Activated naive CD4-positive, alpha-beta T cell treated with anti-CD3 and anti-CD28 coated beads, Interleukin-2, amount 10 ng/mL, durations not matched to agents 7 days and 5 days (primary cell): ENCODE data around the gene ADARB2.

Experiments
- CTCF ChIA-PET: fragments of 350-600 bp; sonication (Branson Sonifier 250); formaldehyde crosslinking; loops from one replicate; lab custom pipeline; 2021; ENCODE audit warnings: antibody characterized with exemption; lab: Charles Lee
- DNase-seq: peaks from one replicate; pipeline ENCODE4 v3.0.0-alpha.2; 2020
- H3K27ac Mint-ChIP-seq: one replicate; pipeline ENCODE4 v1.8.0; 2021; ENCODE audit warnings: mild to moderate bottlenecking, moderate library complexity, mixed read lengths
- H3K27me3 Mint-ChIP-seq: one replicate; pipeline ENCODE4 v1.8.0; 2021; ENCODE audit warnings: mild to moderate bottlenecking, mixed read lengths
- H3K36me3 Mint-ChIP-seq: one replicate; pipeline ENCODE4 v1.8.0; 2021; ENCODE audit warnings: mixed read lengths
- H3K4me1 Mint-ChIP-seq: one replicate; pipeline ENCODE4 v1.8.0; 2021; ENCODE audit warnings: mixed read lengths
- H3K4me3 Mint-ChIP-seq: one replicate; pipeline ENCODE4 v1.8.0; 2021; ENCODE audit warnings: mild to moderate bottlenecking, moderate library complexity, mixed read lengths
- H3K9me3 Mint-ChIP-seq: one replicate; pipeline ENCODE4 v1.8.0; 2021; ENCODE audit warnings: mixed read lengths

The ADARB2 gene

GRCh38 chr10:1210667-1211066 is 526.7 kb downstream of the ADARB2 start:
- Mint-ChIP-seq H3K27ac (no peak overlapping the region), H3K27me3 (no peaks in the 10 kb centered on the region), H3K4me1 (no peaks in the 10 kb centered on the region), H3K36me3 (no peaks in the 10 kb centered on the region), H3K9me3 (no peaks in the 10 kb centered on the region), H3K4me3 (no peak overlapping the region)
- no peak for DNase-seq
- CTCF ChIA-PET = no interaction called here

GRCh38 chr10:1209355-1209979 is 527.9 kb downstream of the ADARB2 start:
- H3K4me1 Mint-ChIP-seq = no peaks in the 10 kb centered on the region
- H3K36me3 Mint-ChIP-seq = no peaks in the 10 kb centered on the region
- CTCF ChIA-PET = no interaction called here
- no peaks in the 10 kb centered on the region for H3K9me3 Mint-ChIP-seq
- H3K27me3 Mint-ChIP-seq = no peaks in the 10 kb centered on the region
- H3K27ac Mint-ChIP-seq = no peak overlapping the region
- DNase-seq = no peak
- no peak overlapping the region for H3K4me3 Mint-ChIP-seq

- H3K4me1 Mint-ChIP-seq = no peaks in the 10 kb centered on the region
- no peaks in the 10 kb centered on the region for H3K9me3 Mint-ChIP-seq
- CTCF ChIA-PET = no interaction called here
- H3K27ac Mint-ChIP-seq = no peak overlapping the region
- H3K36me3 Mint-ChIP-seq = no peaks in the 10 kb centered on the region
- H3K27me3 Mint-ChIP-seq = no peaks in the 10 kb centered on the region
- DNase-seq = no peak
- H3K4me3 Mint-ChIP-seq = no peak overlapping the region
Measured at GRCh38 chr10:1208366-1209311, 528.7 kb downstream of the ADARB2 start.

- CTCF ChIA-PET = no interaction called here
- Mint-ChIP-seq H3K4me1 (no peaks in the 10 kb centered on the region), H3K27me3 (peaks cover 6% of the 10 kb centered on the region), H3K4me3 (no peak overlapping the region), H3K9me3 (no peaks in the 10 kb centered on the region), H3K27ac (no peak overlapping the region), H3K36me3 (no peaks in the 10 kb centered on the region)
- DNase-seq = no peak
Measured at GRCh38 chr10:1206601-1207000, 530.7 kb downstream of the ADARB2 start.

- no peak for DNase-seq
- CTCF ChIA-PET = no interaction called here
- no peak overlapping the region for H3K4me3 Mint-ChIP-seq
- no peaks in the 10 kb centered on the region for H3K4me1 Mint-ChIP-seq
- H3K36me3 Mint-ChIP-seq = no peaks in the 10 kb centered on the region
- H3K27me3 Mint-ChIP-seq = peaks cover 11% of the 10 kb centered on the region
- no peaks in the 10 kb centered on the region for H3K9me3 Mint-ChIP-seq
- H3K27ac Mint-ChIP-seq = no peak overlapping the region
Measured at GRCh38 chr10:1206101-1206500, 531.2 kb downstream of the ADARB2 start.

GRCh38 chr10:1205450-1206030 is 531.8 kb downstream of the ADARB2 start:
- no peaks in the 10 kb centered on the region for H3K9me3 Mint-ChIP-seq
- no peaks in the 10 kb centered on the region for H3K4me1 Mint-ChIP-seq
- no peak overlapping the region for H3K27ac Mint-ChIP-seq
- peaks cover 14% of the 10 kb centered on the region for H3K27me3 Mint-ChIP-seq
- no peak for DNase-seq
- no peaks in the 10 kb centered on the region for H3K36me3 Mint-ChIP-seq
- CTCF ChIA-PET = no interaction called here
- H3K4me3 Mint-ChIP-seq = no peak overlapping the region

- Mint-ChIP-seq H3K36me3 (no peaks in the 10 kb centered on the region), H3K4me3 (no peak overlapping the region), H3K27ac (no peak overlapping the region), H3K4me1 (no peaks in the 10 kb centered on the region), H3K9me3 (no peaks in the 10 kb centered on the region), H3K27me3 (peaks cover 18% of the 10 kb centered on the region)
- CTCF ChIA-PET = no interaction called here
- no peak for DNase-seq
Measured at GRCh38 chr10:1204434-1205326, 532.6 kb downstream of the ADARB2 start.

- Mint-ChIP-seq H3K27me3 (peaks cover 24% of the 10 kb centered on the region), H3K4me1 (no peaks in the 10 kb centered on the region), H3K4me3 (no peak overlapping the region), H3K9me3 (no peaks in the 10 kb centered on the region), H3K36me3 (no peaks in the 10 kb centered on the region), H3K27ac (no peak overlapping the region)
- no peak for DNase-seq
- CTCF ChIA-PET = no interaction called here
Measured at GRCh38 chr10:1203704-1204103, 533.6 kb downstream of the ADARB2 start.

- Mint-ChIP-seq H3K9me3 (no peaks in the 10 kb centered on the region), H3K4me3 (no peak overlapping the region), H3K4me1 (no peaks in the 10 kb centered on the region), H3K36me3 (no peaks in the 10 kb centered on the region), H3K27me3 (peaks cover 27% of the 10 kb centered on the region), H3K27ac (no peak overlapping the region)
- CTCF ChIA-PET = no interaction called here
- DNase-seq = no peak
Measured at GRCh38 chr10:1203216-1203615, 534.1 kb downstream of the ADARB2 start.

- CTCF ChIA-PET = no interaction called here
- Mint-ChIP-seq H3K27me3 (peaks cover 32% of the 10 kb centered on the region), H3K27ac (no peak overlapping the region), H3K4me1 (no peaks in the 10 kb centered on the region), H3K4me3 (no peak overlapping the region), H3K9me3 (no peaks in the 10 kb centered on the region), H3K36me3 (no peaks in the 10 kb centered on the region)
- no peak for DNase-seq
Measured at GRCh38 chr10:1202343-1202742, 535.0 kb downstream of the ADARB2 start.

- Mint-ChIP-seq H3K27ac (no peak overlapping the region), H3K4me1 (no peaks in the 10 kb centered on the region), H3K36me3 (no peaks in the 10 kb centered on the region), H3K4me3 (no peak overlapping the region), H3K27me3 (peaks cover 34% of the 10 kb centered on the region), H3K9me3 (no peaks in the 10 kb centered on the region)
- DNase-seq = no peak
- CTCF ChIA-PET = no interaction called here
Measured at GRCh38 chr10:1200866-1201807, 536.2 kb downstream of the ADARB2 start.

- Mint-ChIP-seq H3K4me1 (peaks cover under 1% of the 10 kb centered on the region), H3K9me3 (no peaks in the 10 kb centered on the region), H3K4me3 (no peak overlapping the region), H3K36me3 (no peaks in the 10 kb centered on the region), H3K27me3 (peaks cover 44% of the 10 kb centered on the region), H3K27ac (no peak overlapping the region)
- CTCF ChIA-PET = no interaction called here
- no peak for DNase-seq
Measured at GRCh38 chr10:1199897-1200721, 537.2 kb downstream of the ADARB2 start.

- Mint-ChIP-seq H3K36me3 (no peaks in the 10 kb centered on the region), H3K27ac (no peak overlapping the region), H3K4me3 (no peak overlapping the region), H3K27me3 (peaks cover 47% of the 10 kb centered on the region), H3K9me3 (no peaks in the 10 kb centered on the region), H3K4me1 (peaks cover 6% of the 10 kb centered on the region)
- DNase-seq = no peak
- CTCF ChIA-PET = interaction anchor here (0.7 kb wide), 1 partner anchor 31 kb away, joined by 3 read pairs; no protein-coding TSS in a partner anchor
Measured at GRCh38 chr10:1199345-1199673, 538.0 kb downstream of the ADARB2 start.
